HG03520 (cell line): Measurements from ENCODE around the gene DPP6.

ENCODE experiments used
- ATAC-seq: cut with Tn5 transposase; IDR thresholded peaks from one replicate; pipeline ENCODE4 v1.9.1; 2021; ENCODE audit warnings: mild to moderate bottlenecking, moderate library complexity; ENCODE audit not compliant: unreplicated experiment

The DPP6 gene

GRCh38 chr7:154509192-154509591, 457.0 kb downstream of the DPP6 start:
- no peak for ATAC-seq

DNA sequence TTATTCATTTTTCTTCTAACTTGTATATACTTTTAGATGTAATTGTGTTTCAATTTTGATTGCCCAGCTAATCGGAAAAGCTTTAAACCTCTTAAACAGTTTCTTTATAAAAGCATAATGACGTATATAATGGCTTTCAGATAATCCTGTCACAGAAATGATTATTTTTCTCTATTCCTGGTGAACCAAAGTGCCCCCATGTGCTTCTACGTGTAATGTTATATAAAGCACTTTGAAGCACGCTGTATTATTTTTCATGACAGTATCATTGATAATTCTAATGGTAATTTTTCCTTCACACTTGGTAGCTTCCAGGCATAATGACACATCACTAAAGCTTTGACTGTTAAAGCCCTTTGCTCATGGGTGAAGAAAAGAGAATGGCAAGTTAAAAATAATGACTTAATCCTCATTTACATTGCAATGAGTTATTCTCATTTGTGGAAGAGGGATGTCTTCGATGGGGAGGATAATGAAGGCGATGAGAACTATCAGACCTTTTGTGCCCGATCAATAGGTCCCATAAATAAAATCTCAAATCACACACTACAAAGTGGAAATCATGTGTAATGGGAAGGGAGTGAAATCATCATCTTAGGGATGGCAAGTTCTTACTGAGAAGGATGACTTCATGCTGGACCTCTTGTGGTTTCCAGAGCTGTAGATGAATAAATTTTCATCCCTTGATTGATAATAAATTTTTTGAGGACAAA, 460.1 kb downstream of the DPP6 start:
- no peak for ATAC-seq

GRCh38 chr7:154517768-154518167, 465.6 kb downstream of the DPP6 start:
- ATAC-seq: no peak

GRCh38 chr7:154519229-154519628, 467.0 kb downstream of the DPP6 start:
- ATAC-seq: no peak

GRCh38 chr7:154530136-154530535, 477.9 kb downstream of the DPP6 start:
- no peak for ATAC-seq

DNA sequence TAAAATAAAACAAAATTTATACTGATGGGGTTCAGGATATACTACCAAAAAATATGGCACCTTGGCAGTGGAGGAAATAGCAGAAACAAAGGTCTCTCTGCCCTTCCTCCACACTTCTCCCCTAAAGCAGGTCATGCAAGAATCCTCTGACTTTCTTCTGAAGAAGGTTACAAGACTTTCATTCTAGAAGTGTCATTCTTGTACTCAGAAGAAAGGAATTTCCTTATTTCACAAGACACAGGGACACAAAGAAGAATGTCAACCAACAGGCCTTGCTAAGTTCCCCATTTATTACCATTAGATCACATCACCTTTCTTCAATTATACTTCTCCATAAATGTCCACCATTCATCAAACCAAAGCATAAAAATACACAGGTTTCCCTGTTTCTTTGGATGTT, 480.6 kb downstream of the DPP6 start:
- ATAC-seq: no peak

DNA sequence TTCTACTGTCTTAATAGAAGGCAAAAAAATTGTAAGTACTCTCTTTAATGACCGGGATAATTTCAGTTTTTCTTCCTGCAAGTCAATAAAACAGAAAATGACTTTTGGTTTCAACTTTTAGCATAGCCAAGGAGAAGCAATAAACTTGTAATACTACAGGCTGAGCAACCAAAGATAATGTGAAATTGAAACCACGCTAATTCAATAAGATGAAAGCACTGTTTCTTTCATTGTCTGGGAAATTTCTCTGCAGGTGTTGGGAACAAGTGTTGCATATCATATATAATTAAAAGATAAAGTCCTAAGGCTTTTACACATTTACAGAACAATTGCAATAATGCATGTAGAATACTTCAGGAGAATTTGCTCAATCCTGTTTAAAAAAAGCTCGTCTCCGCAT, 488.4 kb downstream of the DPP6 start:
- ATAC-seq: no peak

DNA sequence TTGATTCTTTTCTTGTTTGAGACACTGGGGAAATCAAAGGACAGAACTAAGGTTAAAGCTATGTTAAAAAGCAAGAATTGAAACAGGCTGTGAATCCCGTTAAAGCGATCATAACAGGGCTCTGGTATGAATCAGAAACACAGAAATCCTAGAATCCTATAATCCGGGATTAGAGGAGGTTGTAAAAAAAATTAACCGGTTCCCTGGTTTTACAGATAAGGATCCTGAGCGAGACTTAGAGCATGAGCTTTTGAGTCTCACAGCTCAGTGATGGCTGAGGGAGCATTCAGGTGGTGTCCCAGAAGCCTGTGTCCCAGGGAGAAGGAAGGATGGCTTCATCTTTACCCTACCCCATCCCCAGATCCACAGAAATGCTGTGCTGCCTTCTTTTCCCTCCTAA, 489.4 kb downstream of the DPP6 start:
- ATAC-seq: no peak

- ATAC-seq: no peak
Measured at GRCh38 chr7:154546946-154547587, 494.9 kb downstream of the DPP6 start.

DNA sequence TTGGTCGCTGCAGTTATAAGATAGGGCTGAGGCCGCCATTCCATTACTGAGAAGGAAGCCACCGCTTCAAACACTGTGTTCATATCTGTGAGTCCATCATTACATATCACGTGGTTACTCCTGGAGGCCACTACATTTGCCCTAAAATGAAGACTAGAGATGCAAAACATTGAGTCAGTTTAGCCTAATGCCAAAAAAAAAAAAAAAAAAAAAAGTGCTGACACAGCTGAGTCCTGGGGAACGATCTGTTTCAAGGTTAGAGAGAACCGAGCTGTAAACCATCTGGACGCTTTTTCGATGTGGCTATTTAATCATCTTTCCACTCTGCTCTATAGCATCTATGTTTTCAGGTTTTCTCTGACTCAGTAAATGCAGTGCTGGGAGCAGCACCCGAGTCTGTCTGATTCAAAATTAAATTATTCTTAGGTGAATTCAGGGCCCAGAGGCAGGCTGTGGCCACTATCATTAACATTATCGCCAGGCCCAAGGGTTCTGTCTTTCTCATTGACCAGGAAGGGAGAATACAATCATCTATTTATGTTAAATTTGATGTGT, 501.6 kb downstream of the DPP6 start:
- ATAC-seq: no peak

- no peak for ATAC-seq
Measured at GRCh38 chr7:154559454-154559853, 507.3 kb downstream of the DPP6 start.

DNA sequence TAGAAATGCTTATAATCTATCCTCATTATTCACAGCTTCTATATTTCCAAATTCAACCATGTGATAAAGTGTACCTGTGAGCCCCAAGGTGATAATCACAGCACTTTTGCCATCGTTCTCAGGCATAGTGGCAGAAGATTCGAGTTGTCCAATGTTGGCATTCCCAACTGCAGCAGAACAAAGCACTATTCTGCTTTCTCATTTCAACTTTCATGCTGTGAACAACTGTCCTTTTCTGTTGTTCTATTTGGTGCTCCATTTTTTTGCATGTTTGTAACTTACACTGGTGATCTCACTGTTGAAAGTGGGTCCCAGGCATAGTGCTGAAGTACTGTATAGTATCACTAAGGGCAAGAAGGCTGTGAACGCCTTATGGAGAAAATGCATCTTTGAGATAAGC, 512.5 kb downstream of the DPP6 start:
- no peak for ATAC-seq

- no peak for ATAC-seq
Measured at GRCh38 chr7:154566877-154567276, 514.7 kb downstream of the DPP6 start.

GRCh38 chr7:154568346-154568745, 516.1 kb downstream of the DPP6 start:
- no peak for ATAC-seq

DNA sequence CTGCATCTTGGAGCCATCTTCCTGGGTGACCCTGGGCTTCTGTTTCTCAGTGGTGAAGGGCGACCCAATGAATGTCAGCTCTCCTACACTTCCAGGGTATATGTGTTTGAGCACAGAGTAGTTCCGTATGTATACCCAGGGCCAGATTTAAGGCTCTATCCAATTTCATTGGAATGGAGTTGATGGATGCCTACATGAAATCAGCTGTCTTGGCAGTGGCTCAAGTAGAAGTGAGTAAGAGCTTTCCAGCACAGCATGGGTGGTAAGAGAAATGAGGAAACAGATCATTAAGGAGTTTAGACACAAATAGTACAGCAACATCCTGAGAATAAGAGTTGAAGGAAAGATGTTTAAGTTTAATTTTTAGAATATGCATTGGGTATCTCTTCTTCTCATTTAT, 517.7 kb downstream of the DPP6 start:
- no peak for ATAC-seq

DNA sequence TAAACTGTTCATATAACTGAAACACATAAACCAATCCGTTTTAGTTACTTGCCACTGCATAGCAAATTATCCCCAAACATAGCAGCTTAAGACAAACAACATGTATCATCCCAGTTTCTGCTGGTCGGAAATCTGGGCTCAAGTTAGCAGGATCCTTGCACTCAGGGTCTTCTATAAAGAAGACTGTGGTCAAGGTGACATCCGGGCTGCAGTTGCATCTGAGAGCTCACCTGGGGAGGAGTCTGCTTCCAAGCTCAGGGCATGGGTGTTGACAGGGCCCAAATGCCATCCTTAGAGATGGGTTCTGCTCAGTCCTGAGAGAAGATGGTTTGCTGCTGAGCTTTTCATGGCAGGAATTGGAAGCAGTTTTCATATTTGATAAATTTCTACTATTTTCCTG, 519.6 kb downstream of the DPP6 start:
- ATAC-seq: no peak

GRCh38 chr7:154574235-154574634, 522.0 kb downstream of the DPP6 start:
- no peak for ATAC-seq

DNA sequence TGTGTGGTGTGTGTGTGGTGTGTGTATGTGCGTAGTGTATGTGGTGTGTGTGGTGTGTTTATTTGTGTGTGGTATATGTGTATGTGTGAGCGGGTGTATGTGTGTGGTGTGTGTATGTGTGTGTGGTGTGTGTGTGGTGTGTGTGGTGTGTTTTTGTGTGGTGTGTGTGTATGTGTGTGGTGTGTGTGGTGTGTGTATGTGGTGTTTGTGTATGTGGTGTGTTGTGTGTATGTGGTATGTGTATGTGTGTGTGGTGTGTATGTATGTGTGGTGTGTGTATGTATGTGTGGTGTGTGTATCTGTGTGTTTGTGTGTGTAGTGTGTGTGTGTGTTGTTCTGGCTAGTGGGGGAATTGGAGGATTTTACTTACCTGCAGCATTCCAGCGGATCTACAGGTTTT, 523.3 kb downstream of the DPP6 start:
- no peak for ATAC-seq

DNA sequence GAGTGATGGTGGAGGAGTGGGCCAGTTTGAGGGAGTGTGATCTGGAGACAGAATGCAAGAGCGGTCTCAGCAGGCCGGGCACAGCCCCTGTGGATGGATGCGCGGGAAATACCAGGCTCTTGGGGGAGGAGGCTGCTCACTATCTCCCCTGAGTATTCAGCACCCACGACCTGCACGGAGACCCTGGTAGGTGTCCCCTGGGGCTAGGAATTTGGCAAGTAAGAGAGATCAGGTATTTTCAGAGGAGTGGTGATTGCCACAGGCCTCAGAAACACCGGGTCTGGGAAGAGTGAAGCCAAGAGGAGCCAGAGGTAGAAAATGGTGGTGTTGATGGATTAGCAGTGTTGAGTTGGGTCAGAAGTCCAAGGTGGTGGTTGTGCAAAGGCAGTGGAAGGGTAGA, 524.4 kb downstream of the DPP6 start:
- ATAC-seq: no peak

DNA sequence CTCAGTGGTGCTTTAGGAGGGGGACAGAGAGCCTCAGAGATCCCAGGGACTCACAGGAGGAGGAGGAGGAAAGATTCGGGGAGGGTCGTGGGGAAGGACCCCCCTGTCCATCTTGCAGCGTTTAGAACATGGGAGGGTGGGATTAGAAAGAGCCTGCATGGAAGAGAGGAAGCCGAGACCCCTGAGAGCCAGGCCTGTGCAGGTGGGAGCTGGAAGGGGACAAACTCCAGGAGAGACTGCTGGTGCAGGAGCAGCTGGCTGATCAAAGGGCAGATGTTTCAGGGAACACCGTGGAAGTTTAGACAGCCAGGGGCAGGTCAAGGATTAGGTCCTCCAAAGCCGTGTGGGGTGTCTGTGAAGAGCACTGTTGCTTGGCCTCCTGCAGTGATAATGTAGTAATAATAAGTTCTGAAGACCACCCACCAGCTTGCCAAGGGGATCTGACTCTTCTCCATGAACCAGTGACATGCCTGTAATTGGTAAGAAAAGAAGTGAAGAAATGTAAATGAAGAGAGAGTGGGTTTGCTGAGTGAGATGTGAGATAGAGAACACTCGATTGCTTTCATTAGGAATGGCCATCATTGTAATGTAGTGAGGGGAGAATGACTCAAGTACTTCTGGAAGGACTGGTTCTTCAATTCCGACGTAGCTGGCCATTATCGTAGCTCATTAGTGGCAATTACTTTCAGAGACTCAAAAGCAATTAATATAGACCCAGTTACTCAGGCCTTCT, 525.1 kb downstream of the DPP6 start:
- ATAC-seq: no peak

DNA sequence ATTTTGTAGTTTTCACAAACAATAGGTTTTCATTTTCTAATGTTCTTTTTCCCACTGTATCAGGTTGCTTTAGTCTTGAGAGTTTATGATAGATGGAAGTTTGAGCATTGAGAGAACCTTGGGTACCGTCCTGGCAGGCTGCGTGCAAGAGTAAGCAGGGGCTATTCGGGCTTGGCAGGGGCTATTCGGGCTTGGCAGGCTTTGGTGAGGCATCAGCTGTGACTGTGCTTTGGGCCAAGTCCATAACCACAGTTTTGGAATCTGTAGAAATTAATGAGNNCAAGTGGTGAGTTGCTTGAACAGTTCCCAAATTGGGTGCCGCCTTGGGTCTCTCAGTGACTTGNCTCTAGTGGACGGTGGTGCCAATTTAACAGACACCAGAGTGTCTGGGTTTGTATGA, 526.1 kb downstream of the DPP6 start:
- no peak for ATAC-seq

- no peak for ATAC-seq
Measured at GRCh38 chr7:154579711-154580110, 527.5 kb downstream of the DPP6 start.
